Stimulated activated CD4-positive, alpha-beta T cell treated with anti-CD3 and anti-CD28 coated beads, TNF-alpha, amount 100 ng/mL, for 48 hours (primary cell): ENCODE results near the gene TOMM5.
"Not testable (repeated sequence)": the region's sequence is repeated elsewhere in the genome, so short reads cannot be mapped to it uniquely, and the experiment has no call there.

ENCODE experiments used
- DNase-seq, 3 donors: peaks; one replicate each; pipeline ENCODE4 v3.0.0-alpha.2; 2020; ENCODE audit warnings: low read depth in 3 of 3

TOMM5 gene

GRCh38 chr9:37611961-37612360 is 19.6 kb upstream of the TOMM5 start:
- DNase-seq: no peak

GRCh38 chr9:37611014-37611413 is 18.6 kb upstream of the TOMM5 start:
- DNase-seq: no peak

DNA sequence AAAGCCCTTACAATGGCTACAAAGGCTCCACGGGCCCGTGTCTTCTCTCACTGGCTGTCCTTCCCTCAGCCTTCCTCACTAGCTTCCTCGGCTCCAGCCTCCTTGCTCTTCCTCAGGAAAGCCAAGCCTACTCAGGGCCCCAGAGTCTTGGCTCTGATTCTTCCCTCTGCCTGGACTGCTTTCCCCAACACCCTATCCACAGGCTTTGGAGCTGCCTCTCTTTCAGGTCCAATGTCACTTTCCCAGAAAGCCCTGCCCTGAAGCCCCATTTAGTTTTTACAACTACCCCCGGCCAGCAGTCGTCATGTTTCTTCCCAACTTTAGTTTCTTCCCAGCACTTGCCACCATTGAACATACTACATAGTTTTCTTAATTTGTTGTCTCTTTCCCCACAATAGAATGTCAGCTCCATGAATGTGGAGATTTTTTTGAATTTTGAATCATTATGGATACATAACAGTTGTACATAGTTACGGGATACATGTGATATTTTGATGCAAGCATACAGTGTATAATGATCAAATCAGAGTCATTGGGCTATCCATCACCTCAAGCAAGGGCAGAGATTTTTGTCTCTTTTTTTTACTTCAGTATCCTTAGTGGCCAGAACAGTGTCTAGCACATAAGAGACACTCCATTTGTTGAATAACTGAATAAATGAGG is 17.5 kb upstream of the TOMM5 start:
- no peak for DNase-seq

GRCh38 chr9:37608250-37608649 is 15.9 kb upstream of the TOMM5 start:
- no peak for DNase-seq

DNA sequence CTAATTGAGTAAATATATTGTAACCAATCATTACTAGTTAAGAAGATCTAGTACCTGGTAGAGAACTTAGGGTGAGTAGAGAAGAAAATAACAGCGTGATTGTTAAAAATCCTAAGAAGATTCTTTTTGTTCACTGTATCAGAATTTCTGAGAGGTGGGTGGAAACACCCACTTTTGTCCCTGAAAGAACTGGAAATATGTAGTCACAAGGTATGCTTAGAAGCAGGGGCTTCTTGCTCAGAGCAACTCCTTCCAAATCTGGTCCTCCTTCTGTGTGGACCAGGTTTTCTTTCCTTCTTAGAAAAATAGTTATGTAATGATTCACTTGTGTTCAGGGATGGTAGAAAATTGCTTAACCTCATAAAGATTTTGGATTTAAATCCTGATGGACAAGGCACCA is 11.9 kb upstream of the TOMM5 start:
- no peak for DNase-seq

DNA sequence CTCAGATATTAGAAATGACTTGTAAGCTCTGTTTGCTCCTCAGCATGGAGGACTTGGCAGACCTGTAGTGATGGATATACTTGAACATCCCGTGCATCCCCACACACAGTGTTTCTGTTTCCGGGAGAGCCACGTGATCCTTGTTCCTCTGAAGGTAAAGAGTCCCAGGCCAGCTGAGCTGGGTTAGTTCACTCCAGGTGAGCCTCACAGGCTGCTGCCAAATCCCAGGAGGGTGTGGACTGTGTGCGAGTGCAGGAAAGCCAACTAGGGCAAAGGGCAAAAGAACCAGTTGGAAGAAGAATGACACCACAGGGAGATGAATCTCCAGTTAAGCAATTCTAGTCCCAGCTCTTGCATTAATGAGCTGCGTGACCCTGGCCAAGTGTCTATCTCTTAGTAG is 10.4 kb upstream of the TOMM5 start:
- DNase-seq: no peak

- DNase-seq: not testable (repeated sequence)
Measured at GRCh38 chr9:37602061-37602460, 9.7 kb upstream of the TOMM5 start.

DNA sequence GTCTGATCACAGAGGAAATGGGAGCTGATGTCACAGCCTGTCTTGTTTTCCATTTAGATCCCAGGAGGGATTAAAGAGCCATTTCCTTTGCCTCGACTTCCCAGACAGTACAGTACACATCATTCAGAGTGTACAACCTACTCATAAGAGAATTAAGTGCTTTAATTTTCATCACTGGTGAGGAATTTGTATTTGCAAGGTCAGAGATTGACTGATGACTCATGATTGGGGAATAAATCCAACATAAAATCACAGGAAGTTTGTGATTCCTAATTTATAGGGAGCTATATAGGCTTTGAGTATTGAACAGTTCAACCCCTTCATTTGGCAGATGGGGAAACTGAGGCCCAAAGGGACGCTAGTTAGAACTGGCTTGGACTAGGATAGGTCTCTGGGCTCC is 4.1 kb upstream of the TOMM5 start:
- no peak for DNase-seq

DNA sequence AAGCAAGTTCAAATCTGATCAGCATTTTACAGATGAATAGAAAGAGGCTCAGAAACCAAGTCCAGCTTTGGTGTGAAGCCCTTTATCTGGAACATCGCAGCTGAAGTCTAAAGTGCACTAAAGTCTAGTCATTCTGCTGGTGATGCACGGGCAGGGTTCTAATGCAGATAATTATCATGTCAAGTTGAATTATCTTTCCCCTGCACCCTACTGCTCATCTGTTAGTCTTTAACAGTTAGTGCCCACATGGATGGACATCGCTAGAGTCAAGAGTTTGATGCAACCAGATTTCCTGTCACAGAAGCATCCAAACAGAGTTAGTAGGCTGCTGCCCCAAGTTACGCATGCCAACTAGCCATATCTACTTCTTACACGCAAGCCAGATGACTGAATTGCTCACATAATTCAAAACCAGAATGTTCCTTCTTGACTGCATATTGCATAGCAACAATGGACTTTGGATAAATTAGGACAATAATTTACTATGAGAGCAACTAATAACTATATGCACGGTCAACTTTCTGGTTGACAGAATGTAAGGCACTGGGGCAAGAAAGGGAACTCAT is 1.6 kb upstream of the TOMM5 start:
- no peak for DNase-seq

DNA sequence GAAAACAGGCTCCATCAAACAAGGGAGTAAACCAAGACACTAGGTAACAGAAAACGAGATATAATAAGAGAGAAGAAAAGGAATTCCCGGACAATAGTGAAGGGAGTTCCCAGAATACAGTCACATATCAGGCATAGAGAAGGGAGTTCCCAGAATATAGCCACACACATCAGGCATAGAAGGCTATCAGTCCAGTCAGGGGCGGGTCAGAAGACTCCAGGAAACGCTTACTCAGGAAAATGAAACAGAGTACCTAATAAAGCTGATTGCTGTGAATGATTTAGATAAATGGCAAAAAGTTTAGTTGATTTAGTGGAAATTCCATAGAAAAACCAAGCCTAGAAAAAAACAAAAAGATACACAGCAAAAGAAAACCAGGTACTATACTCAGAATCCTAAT is 4.9 kb downstream of the TOMM5 start:
- DNase-seq: no peak

GRCh38 chr9:37583522-37584121 is 8.8 kb downstream of the TOMM5 start:
- DNase-seq: no peak

GRCh38 chr9:37582548-37583157 is 9.7 kb downstream of the TOMM5 start:
- DNase-seq: no peak

GRCh38 chr9:37575921-37576721 is 16.3 kb downstream of the TOMM5 start, which contains the start of gene FBXO10:
Gene FBXO10 (minus strand): TSS chr9:37576380. CDS start chr9:37541768, 34,612 bp downstream.
- DNase-seq: peak in 2 of 3 donors; percentile 14 to 15

- no peak for DNase-seq
Measured at GRCh38 chr9:37575511-37575914, 16.9 kb downstream of the TOMM5 start.

DNA sequence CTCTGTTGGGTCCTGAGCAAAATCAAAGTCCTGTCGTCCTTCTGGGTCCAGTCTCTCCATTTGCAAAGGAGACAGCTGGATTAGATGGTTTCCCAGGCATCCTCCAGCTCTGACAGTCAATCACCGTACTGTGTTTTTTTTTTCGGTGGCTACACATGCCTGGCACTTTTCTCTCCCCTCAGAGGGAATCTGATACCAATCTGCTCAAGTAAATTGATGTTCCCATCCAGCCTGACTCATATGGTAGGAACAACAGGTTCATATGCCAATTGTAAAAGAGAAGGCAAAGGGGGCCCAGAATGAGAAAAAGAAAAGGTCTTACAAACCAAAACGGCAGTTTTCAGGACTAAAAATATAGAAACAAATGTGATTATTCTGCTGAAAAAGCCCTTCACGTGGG is 17.4 kb downstream of the TOMM5 start:
- no peak for DNase-seq

DNA sequence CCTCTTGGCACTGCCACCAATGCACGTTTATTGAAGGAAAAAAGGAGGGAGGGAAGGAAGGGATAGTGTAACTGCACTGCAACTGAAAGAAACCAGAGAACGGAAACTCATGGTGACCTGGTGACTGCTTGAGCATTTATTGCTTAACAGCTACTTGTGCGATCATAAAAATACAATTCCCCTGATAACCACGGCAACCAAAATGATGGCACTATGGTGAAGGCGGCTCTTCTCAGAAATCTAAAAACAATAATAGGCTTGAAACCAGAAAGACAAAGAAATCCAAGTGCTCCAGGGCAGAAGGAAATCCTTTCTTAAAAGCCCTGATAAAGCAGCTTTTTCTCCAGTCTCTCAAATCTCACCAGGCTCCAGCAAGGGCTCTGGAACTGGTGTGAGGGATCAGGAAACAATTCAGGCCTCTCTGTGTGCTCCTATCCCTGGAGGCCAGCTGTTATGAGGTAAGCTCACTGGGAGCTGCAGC is 18.1 kb downstream of the TOMM5 start:
- DNase-seq: no peak

GRCh38 chr9:37571282-37571681 is 21.1 kb downstream of the TOMM5 start:
- no peak for DNase-seq

- DNase-seq: no peak
Measured at GRCh38 chr9:37566716-37567115, 25.7 kb downstream of the TOMM5 start.

DNA sequence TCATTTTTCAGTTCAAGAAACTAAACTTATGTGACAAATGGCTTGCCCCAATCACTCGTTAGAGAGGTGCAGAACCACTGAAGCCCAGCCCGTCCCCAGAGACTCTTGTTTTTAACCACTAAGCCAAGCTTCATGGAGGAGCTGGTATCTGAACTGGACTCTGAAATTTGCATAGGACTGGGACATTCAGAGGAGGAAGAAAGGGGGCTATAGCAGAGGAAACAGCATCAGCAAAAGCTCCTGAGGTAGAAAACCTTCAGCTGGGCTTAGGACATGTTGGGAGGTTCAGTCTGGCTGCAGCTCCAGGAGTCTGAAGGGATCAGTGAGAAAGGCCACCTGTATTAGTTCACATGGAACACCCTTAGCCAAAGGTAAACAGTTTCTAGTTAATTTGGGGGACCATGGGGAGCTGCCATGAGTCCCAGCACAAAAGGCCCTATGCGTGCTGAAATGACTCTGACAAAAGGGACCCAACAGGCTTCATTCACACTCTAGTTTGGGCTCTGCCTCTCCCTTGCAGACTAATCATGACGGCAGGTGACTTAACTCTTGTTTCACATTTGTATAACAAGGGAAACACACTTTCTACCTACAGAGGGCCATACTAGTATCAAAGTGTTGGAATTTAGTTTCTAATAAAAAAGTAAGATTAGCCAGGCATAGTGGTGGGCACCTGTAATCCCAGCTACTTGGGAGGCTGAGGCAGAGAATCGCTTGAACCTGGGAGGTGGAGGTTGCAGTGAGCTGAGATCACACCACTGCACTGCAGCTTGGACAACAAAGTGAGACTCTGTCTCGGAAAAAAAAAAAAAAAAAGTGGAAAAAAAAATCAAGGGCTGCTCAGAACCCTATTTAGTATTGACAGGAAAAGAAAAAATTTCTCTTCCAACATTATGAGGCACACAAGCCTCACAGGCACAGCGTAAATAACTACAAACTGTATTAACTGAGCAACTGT is 26.5 kb downstream of the TOMM5 start:
- DNase-seq: no peak

GRCh38 chr9:37564916-37565315 is 27.5 kb downstream of the TOMM5 start:
- DNase-seq: no peak
